ENCODE data around the gene GALNT11.

GRCh38 chr7:152122540-152122939, 97.1 kb downstream of the GALNT11 start:
- TF ChIP-seq CTCF (IDR thresholded peaks at IDR 0.05) (no peak), EZH2 (IDR thresholded peaks at IDR 0.05) (no peak)
